ENCODE measurements around the gene SGCA. TPM values are rescaled to one million over a fixed set of nuclear protein-coding genes. Genes with fewer than 3 reads are reported as not detected.

SGCA gene
- polyA plus RNA-seq, 4 donors: 0.96 to 6.2 (median 5.0) TPM; not detected in 1

- no peaks in the 10 kb centered on the region for H3K4me1 ChIP-seq (ENCODE audit: control insufficient read depth in 3 of 3, insufficient read depth in 2 of 3, low read depth in 1 of 3, low read length in 2 of 3)
- no peaks in the 10 kb centered on the region for H3K27me3 ChIP-seq (ENCODE audit: control insufficient read depth in 3 of 3, insufficient read depth in 3 of 3, low read length in 3 of 3)
- no peak overlapping the region for H3K27ac ChIP-seq (ENCODE audit: low read depth in 1 of 3, low read length in 2 of 3)
- DNase-seq: no peak
- FAIRE-seq: no peak
- 79 to 89% (median 79%) methylated on average over 19 to 20 of the region's 20 CpGs for WGBS, 3 donors
- no peaks in the 10 kb centered on the region for H3K9me3 ChIP-seq (ENCODE audit: control insufficient read depth in 2 of 2, insufficient read depth in 1 of 2, low read depth in 1 of 2, low read length in 1 of 2)
- peaks cover 0 to 97% (median 0%) of the 10 kb centered on the region in 3 donors for H3K36me3 ChIP-seq (ENCODE audit: control insufficient read depth in 3 of 3, insufficient read depth in 2 of 3, low read depth in 1 of 3, low read length in 3 of 3)
- H3K4me3 ChIP-seq (ENCODE audit: low read depth in 1 of 3, low read length in 3 of 3): no peak overlapping the region
Observed at GRCh38 chr17:50189550-50190292, 23.9 kb downstream of the SGCA start.

- 83 to 97% (median 89%) methylated on average over 7 to 8 of the region's 8 CpGs for WGBS, 3 donors
- Histone ChIP-seq H3K9me3 (ENCODE audit: control insufficient read depth in 2 of 2, insufficient read depth in 1 of 2, low read depth in 1 of 2, low read length in 1 of 2) (no peaks in the 10 kb centered on the region), H3K4me3 (ENCODE audit: low read depth in 1 of 3, low read length in 3 of 3) (no peak overlapping the region), H3K4me1 (ENCODE audit: control insufficient read depth in 3 of 3, insufficient read depth in 2 of 3, low read depth in 1 of 3, low read length in 2 of 3) (no peaks in the 10 kb centered on the region), H3K27ac (ENCODE audit: low read depth in 1 of 3, low read length in 2 of 3) (no peak overlapping the region), H3K27me3 (ENCODE audit: control insufficient read depth in 3 of 3, insufficient read depth in 3 of 3, low read length in 3 of 3) (no peaks in the 10 kb centered on the region), H3K36me3 (ENCODE audit: control insufficient read depth in 3 of 3, insufficient read depth in 2 of 3, low read depth in 1 of 3, low read length in 3 of 3) (peaks cover 0 to 99% (median 0%) of the 10 kb centered on the region in 3 donors)
- DNase-seq (no peak), FAIRE-seq (no peak)
Observed at GRCh38 chr17:50190293-50190602, 24.4 kb downstream of the SGCA start.

GRCh38 chr17:50190603-50191358, 25.0 kb downstream of the SGCA start:
- Histone ChIP-seq H3K4me1 (ENCODE audit: control insufficient read depth in 3 of 3, insufficient read depth in 2 of 3, low read depth in 1 of 3, low read length in 2 of 3) (no peaks in the 10 kb centered on the region), H3K9me3 (ENCODE audit: control insufficient read depth in 2 of 2, insufficient read depth in 1 of 2, low read depth in 1 of 2, low read length in 1 of 2) (no peaks in the 10 kb centered on the region), H3K36me3 (ENCODE audit: control insufficient read depth in 3 of 3, insufficient read depth in 2 of 3, low read depth in 1 of 3, low read length in 3 of 3) (peaks cover 0 to 99% (median 0%) of the 10 kb centered on the region in 3 donors), H3K4me3 (ENCODE audit: low read depth in 1 of 3, low read length in 3 of 3) (no peak overlapping the region), H3K27me3 (ENCODE audit: control insufficient read depth in 3 of 3, insufficient read depth in 3 of 3, low read length in 3 of 3) (no peaks in the 10 kb centered on the region), H3K27ac (ENCODE audit: low read depth in 1 of 3, low read length in 2 of 3) (no peak overlapping the region)
- WGBS, 3 donors: 83 to 94% (median 93%) methylated on average over 8 of the region's 8 CpGs
- no peak for DNase-seq
- FAIRE-seq: no peak

GRCh38 chr17:50191359-50192143, 25.7 kb downstream of the SGCA start:
- Histone ChIP-seq H3K27me3 (ENCODE audit: control insufficient read depth in 3 of 3, insufficient read depth in 3 of 3, low read length in 3 of 3) (no peaks in the 10 kb centered on the region), H3K9me3 (ENCODE audit: control insufficient read depth in 2 of 2, insufficient read depth in 1 of 2, low read depth in 1 of 2, low read length in 1 of 2) (no peaks in the 10 kb centered on the region), H3K27ac (ENCODE audit: low read depth in 1 of 3, low read length in 2 of 3) (peak overlapping the region in 1 of 3 donors; percentile 38), H3K4me3 (ENCODE audit: low read depth in 1 of 3, low read length in 3 of 3) (no peak overlapping the region), H3K36me3 (ENCODE audit: control insufficient read depth in 3 of 3, insufficient read depth in 2 of 3, low read depth in 1 of 3, low read length in 3 of 3) (peaks cover 0 to 99% (median 3%) of the 10 kb centered on the region in 3 donors), H3K4me1 (ENCODE audit: control insufficient read depth in 3 of 3, insufficient read depth in 2 of 3, low read depth in 1 of 3, low read length in 2 of 3) (no peaks in the 10 kb centered on the region)
- 75 to 82% (median 81%) methylated on average over 21 of the region's 21 CpGs for WGBS, 3 donors
- no peak for FAIRE-seq
- no peak for DNase-seq

GRCh38 chr17:50192144-50192617, 26.4 kb downstream of the SGCA start:
- H3K36me3 ChIP-seq (ENCODE audit: control insufficient read depth in 3 of 3, insufficient read depth in 2 of 3, low read depth in 1 of 3, low read length in 3 of 3): peaks cover 0 to 99% (median 3%) of the 10 kb centered on the region in 3 donors
- WGBS, 3 donors: 77 to 92% (median 83%) methylated on average over 4 of the region's 4 CpGs

GRCh38 chr17:50192618-50193291, 26.9 kb downstream of the SGCA start:
- H3K4me1 ChIP-seq (ENCODE audit: control insufficient read depth in 3 of 3, insufficient read depth in 2 of 3, low read depth in 1 of 3, low read length in 2 of 3): no peaks in the 10 kb centered on the region
- DNase-seq (no peak), FAIRE-seq (no peak)
- H3K27me3 ChIP-seq (ENCODE audit: control insufficient read depth in 3 of 3, insufficient read depth in 3 of 3, low read length in 3 of 3): no peaks in the 10 kb centered on the region
- no peak overlapping the region for H3K4me3 ChIP-seq (ENCODE audit: low read depth in 1 of 3, low read length in 3 of 3)
- peak overlapping the region in 1 of 3 donors; percentile 17 for H3K27ac ChIP-seq (ENCODE audit: low read depth in 1 of 3, low read length in 2 of 3)
- 80 to 92% (median 91%) methylated on average over 14 to 16 of the region's 16 CpGs for WGBS, 3 donors
- H3K36me3 ChIP-seq (ENCODE audit: control insufficient read depth in 3 of 3, insufficient read depth in 2 of 3, low read depth in 1 of 3, low read length in 3 of 3): peaks cover 0 to 99% (median 3%) of the 10 kb centered on the region in 3 donors
- no peaks in the 10 kb centered on the region for H3K9me3 ChIP-seq (ENCODE audit: control insufficient read depth in 2 of 2, insufficient read depth in 1 of 2, low read depth in 1 of 2, low read length in 1 of 2)

More at GRCh38 chr17:50192144-50192617, 26.4 kb downstream of the SGCA start:
- no peak for DNase-seq
- H3K4me1 ChIP-seq (ENCODE audit: control insufficient read depth in 3 of 3, insufficient read depth in 2 of 3, low read depth in 1 of 3, low read length in 2 of 3): no peaks in the 10 kb centered on the region
- H3K9me3 ChIP-seq (ENCODE audit: control insufficient read depth in 2 of 2, insufficient read depth in 1 of 2, low read depth in 1 of 2, low read length in 1 of 2): no peaks in the 10 kb centered on the region
- no peak overlapping the region for H3K4me3 ChIP-seq (ENCODE audit: low read depth in 1 of 3, low read length in 3 of 3)
- peak overlapping the region in 1 of 3 donors; percentile 38 for H3K27ac ChIP-seq (ENCODE audit: low read depth in 1 of 3, low read length in 2 of 3)
- H3K27me3 ChIP-seq (ENCODE audit: control insufficient read depth in 3 of 3, insufficient read depth in 3 of 3, low read length in 3 of 3): no peaks in the 10 kb centered on the region
- no peak for FAIRE-seq

- H3K27ac ChIP-seq (ENCODE audit: low read depth in 1 of 3, low read length in 2 of 3): peak overlapping the region in 1 of 3 donors; percentile 1
- peaks cover 0 to 90% (median 3%) of the 10 kb centered on the region in 3 donors for H3K36me3 ChIP-seq (ENCODE audit: control insufficient read depth in 3 of 3, insufficient read depth in 2 of 3, low read depth in 1 of 3, low read length in 3 of 3)
- FAIRE-seq: no peak
- DNase-seq: no peak
- no peaks in the 10 kb centered on the region for H3K27me3 ChIP-seq (ENCODE audit: control insufficient read depth in 3 of 3, insufficient read depth in 3 of 3, low read length in 3 of 3)
- 76 to 85% (median 82%) methylated on average over 25 of the region's 25 CpGs for WGBS, 3 donors
- no peak overlapping the region for H3K4me3 ChIP-seq (ENCODE audit: low read depth in 1 of 3, low read length in 3 of 3)
- H3K4me1 ChIP-seq (ENCODE audit: control insufficient read depth in 3 of 3, insufficient read depth in 2 of 3, low read depth in 1 of 3, low read length in 2 of 3): peaks cover 0 to 7% (median 0%) of the 10 kb centered on the region in 3 donors
- H3K9me3 ChIP-seq (ENCODE audit: control insufficient read depth in 2 of 2, insufficient read depth in 1 of 2, low read depth in 1 of 2, low read length in 1 of 2): no peaks in the 10 kb centered on the region
Observed at GRCh38 chr17:50194140-50194933, 28.5 kb downstream of the SGCA start.

Data from small intestine (tissue), 7 donors.